ENCODE measurements around the gene DPY19L3. TPM values are rescaled to one million over a fixed set of nuclear protein-coding genes. Genes with fewer than 3 reads are reported as not detected.

Gene DPY19L3
- total and polyA plus RNA-seq, 8 donors = 31.5 to 79.9 (median 67.0) TPM

- no peak for DNase-seq
- H3K4me1 ChIP-seq = no peaks in the 10 kb centered on the region
- ATAC-seq = no peak
- H3K27me3 ChIP-seq = peaks cover 0 to 2% of the 10 kb centered on the region in 2 donors
- H3K4me3 ChIP-seq = no peak overlapping the region
- TF ChIP-seq CTCF (IDR thresholded peaks at IDR 0.05) = no peak
- intact Hi-C loops (cut with DNase I) = no loop called here
- H3K9me3 ChIP-seq = peaks cover 0 to 26% of the 10 kb centered on the region in 2 donors
- no peak overlapping the region for H3K27ac ChIP-seq
- no peaks in the 10 kb centered on the region for H3K36me3 ChIP-seq
Observed at GRCh38 chr19:32526895-32527294, 121.3 kb downstream of the DPY19L3 start.

- intact Hi-C loops (cut with DNase I) = no loop called here
Observed at GRCh38 chr19:32530773-32531172, 125.2 kb downstream of the DPY19L3 start.

GRCh38 chr19:32532233-32532632, 126.7 kb downstream of the DPY19L3 start:
- peaks cover 0 to 32% of the 10 kb centered on the region in 2 donors for H3K9me3 ChIP-seq
- H3K27ac ChIP-seq = no peak overlapping the region
- ATAC-seq (no peak), DNase-seq (no peak)
- no peaks in the 10 kb centered on the region for H3K4me1 ChIP-seq
- intact Hi-C loops (cut with DNase I) = no loop called here
- H3K36me3 ChIP-seq = no peaks in the 10 kb centered on the region
- H3K4me3 ChIP-seq = no peak overlapping the region
- no peaks in the 10 kb centered on the region for H3K27me3 ChIP-seq
- no peak for TF ChIP-seq CTCF (IDR thresholded peaks at IDR 0.05)

More at GRCh38 chr19:32530773-32531172, 125.2 kb downstream of the DPY19L3 start:
- Histone ChIP-seq H3K4me3 (no peak overlapping the region), H3K9me3 (peaks cover 0 to 32% of the 10 kb centered on the region in 2 donors), H3K27me3 (no peaks in the 10 kb centered on the region), H3K4me1 (no peaks in the 10 kb centered on the region), H3K36me3 (no peaks in the 10 kb centered on the region), H3K27ac (no peak overlapping the region)
- DNase-seq (no peak), ATAC-seq (no peak)
- TF ChIP-seq CTCF (IDR thresholded peaks at IDR 0.05) = no peak

Other genes starting within 250 kb of the DPY19L3 start
- 10 to 100 TPM; 14.0 to 15.9 TPM for gene ZNF507, start 60.2 kb upstream of the DPY19L3 start, total RNA-seq
- 10 to 100 TPM; 27.3 to 31.4 (median 28.4) TPM for gene ZNF507, start 60.2 kb upstream of the DPY19L3 start, polyA plus RNA-seq (ENCODE audit: insufficient read length in 6 of 6)
- 10 to 100 TPM; 69.3 to 91.3 TPM for gene PDCD5, start 175.4 kb downstream of the DPY19L3 start, total RNA-seq
- 100 to 1,000 TPM; 108 to 131 (median 120) TPM for gene PDCD5, start 175.4 kb downstream of the DPY19L3 start, polyA plus RNA-seq (ENCODE audit: insufficient read length in 6 of 6)

All from left lung (tissue), 10 donors.